ENCODE results near the gene AREL1. TPM values are rescaled to one million over a fixed set of nuclear protein-coding genes. Genes with fewer than 3 reads are reported as not detected.

AREL1 gene
- total RNA-seq, 1 donor from 2014 or later, result 54.6 TPM

- Histone ChIP-seq H3K4me3 (ENCODE audit: insufficient read depth, low read depth, low read length) (no peak overlapping the region), H3K36me3 (ENCODE audit: insufficient read depth, low read length) (peaks cover 35% of the 10 kb centered on the region), H3K4me1 (ENCODE audit: insufficient read depth, low read length) (peaks cover 26% of the 10 kb centered on the region), H3K9ac (ENCODE audit: low read length) (no peak overlapping the region), H3K4me2 (ENCODE audit: low read length) (no peak overlapping the region), H3K79me2 (ENCODE audit: insufficient read depth, low read length) (no peaks in the 10 kb centered on the region), H2AFZ (ENCODE audit: low read depth, low read length) (no peak overlapping the region), H3K9me3 (ENCODE audit: insufficient read depth, low read depth, low read length) (no peaks in the 10 kb centered on the region), H4K20me1 (ENCODE audit: insufficient read depth, low read length) (no peaks in the 10 kb centered on the region), H3K27ac (ENCODE audit: low read depth, low read length) (no peak overlapping the region), H3K27me3 (ENCODE audit: insufficient read depth, low read length) (no peaks in the 10 kb centered on the region)
- DNase-seq (ENCODE audit: low read depth) (no peak), FAIRE-seq (no peak)
- no peak for TF ChIP-seq EZH2 (IDR thresholded peaks at IDR 0.05; ENCODE audit: insufficient read depth, low read length)
- TF ChIP-seq CTCF (IDR thresholded peaks at IDR 0.05; ENCODE audit: insufficient read depth, low read depth, low read length), result no peak
- no peaks in the 10 kb centered on the region for H3K9me3 Mint-ChIP-seq (ENCODE audit: unreplicated experiment)
- H3K27ac Mint-ChIP-seq (ENCODE audit: unreplicated experiment), result no peak overlapping the region
- H3K36me3 Mint-ChIP-seq (ENCODE audit: low read depth, unreplicated experiment), result peaks cover 36% of the 10 kb centered on the region
- H3K4me3 Mint-ChIP-seq (ENCODE audit: unreplicated experiment), result no peak overlapping the region
- no peaks in the 10 kb centered on the region for H3K27me3 Mint-ChIP-seq (ENCODE audit: low read depth, unreplicated experiment)
- peaks cover 19% of the 10 kb centered on the region for H3K4me1 Mint-ChIP-seq (ENCODE audit: low read depth, unreplicated experiment)
Measured at GRCh38 chr14:74663884-74664283, 49.0 kb downstream of the AREL1 start.

- Histone ChIP-seq H3K9me3 (ENCODE audit: insufficient read depth, low read depth, low read length) (no peaks in the 10 kb centered on the region), H3K4me1 (ENCODE audit: insufficient read depth, low read length) (peaks cover 22% of the 10 kb centered on the region), H3K4me3 (ENCODE audit: insufficient read depth, low read depth, low read length) (no peak overlapping the region), H3K27me3 (ENCODE audit: insufficient read depth, low read length) (no peaks in the 10 kb centered on the region), H4K20me1 (ENCODE audit: insufficient read depth, low read length) (no peaks in the 10 kb centered on the region), H3K36me3 (ENCODE audit: insufficient read depth, low read length) (peaks cover 30% of the 10 kb centered on the region), H3K4me2 (ENCODE audit: low read length) (no peak overlapping the region), H3K79me2 (ENCODE audit: insufficient read depth, low read length) (no peaks in the 10 kb centered on the region), H3K27ac (ENCODE audit: low read depth, low read length) (no peak overlapping the region), H3K9ac (ENCODE audit: low read length) (no peak overlapping the region), H2AFZ (ENCODE audit: low read depth, low read length) (no peak overlapping the region)
- TF ChIP-seq CTCF (IDR thresholded peaks at IDR 0.05; ENCODE audit: insufficient read depth, low read depth, low read length) (no peak), EZH2 (IDR thresholded peaks at IDR 0.05; ENCODE audit: insufficient read depth, low read length) (no peak)
- Mint-ChIP-seq H3K36me3 (ENCODE audit: low read depth, unreplicated experiment) (peaks cover 34% of the 10 kb centered on the region), H3K27ac (ENCODE audit: unreplicated experiment) (no peak overlapping the region), H3K9me3 (ENCODE audit: unreplicated experiment) (peaks cover 3% of the 10 kb centered on the region), H3K4me1 (ENCODE audit: low read depth, unreplicated experiment) (peaks cover 21% of the 10 kb centered on the region), H3K4me3 (ENCODE audit: unreplicated experiment) (no peak overlapping the region), H3K27me3 (ENCODE audit: low read depth, unreplicated experiment) (no peaks in the 10 kb centered on the region)
- FAIRE-seq (no peak), DNase-seq (ENCODE audit: low read depth) (no peak)
Measured at GRCh38 chr14:74661726-74662450, 51.0 kb downstream of the AREL1 start.

GRCh38 chr14:74660863-74661262, 52.0 kb downstream of the AREL1 start:
- Histone ChIP-seq H3K36me3 (ENCODE audit: insufficient read depth, low read length) (peaks cover 30% of the 10 kb centered on the region), H2AFZ (ENCODE audit: low read depth, low read length) (no peak overlapping the region), H3K4me1 (ENCODE audit: insufficient read depth, low read length) (peaks cover 27% of the 10 kb centered on the region), H4K20me1 (ENCODE audit: insufficient read depth, low read length) (no peaks in the 10 kb centered on the region), H3K27ac (ENCODE audit: low read depth, low read length) (no peak overlapping the region), H3K4me3 (ENCODE audit: insufficient read depth, low read depth, low read length) (no peak overlapping the region), H3K79me2 (ENCODE audit: insufficient read depth, low read length) (no peaks in the 10 kb centered on the region), H3K9ac (ENCODE audit: low read length) (no peak overlapping the region), H3K9me3 (ENCODE audit: insufficient read depth, low read depth, low read length) (no peaks in the 10 kb centered on the region), H3K27me3 (ENCODE audit: insufficient read depth, low read length) (no peaks in the 10 kb centered on the region), H3K4me2 (ENCODE audit: low read length) (no peak overlapping the region)
- FAIRE-seq (no peak), DNase-seq (ENCODE audit: low read depth) (no peak)
- Mint-ChIP-seq H3K27me3 (ENCODE audit: low read depth, unreplicated experiment) (no peaks in the 10 kb centered on the region), H3K27ac (ENCODE audit: unreplicated experiment) (no peak overlapping the region), H3K4me1 (ENCODE audit: low read depth, unreplicated experiment) (peaks cover 29% of the 10 kb centered on the region), H3K36me3 (ENCODE audit: low read depth, unreplicated experiment) (peaks cover 37% of the 10 kb centered on the region), H3K9me3 (ENCODE audit: unreplicated experiment) (peaks cover 3% of the 10 kb centered on the region), H3K4me3 (ENCODE audit: unreplicated experiment) (no peak overlapping the region)
- TF ChIP-seq EZH2 (IDR thresholded peaks at IDR 0.05; ENCODE audit: insufficient read depth, low read length) (no peak), CTCF (IDR thresholded peaks at IDR 0.05; ENCODE audit: insufficient read depth, low read depth, low read length) (no peak)

Measured in astrocyte (in vitro differentiated cells and primary cell).